ENCODE measurements around the gene SLC9A8. TPM values are rescaled to one million over a fixed set of nuclear protein-coding genes. Genes with fewer than 3 reads are reported as not detected.
"Not testable (repeated sequence)": the region's sequence is repeated elsewhere in the genome, so short reads cannot be mapped to it uniquely, and the experiment has no call there.

SLC9A8 gene
- total RNA-seq, 1 donor from 2014 or later = 65.7 TPM

GRCh38 chr20:49766979-49767521 is 45.6 kb upstream of the SLC9A8 start:
- H3K4me3 Mint-ChIP-seq = no peak overlapping the region
- no peaks in the 10 kb centered on the region for H3K36me3 Mint-ChIP-seq (ENCODE audit: low read depth)
- H3K9me3 Mint-ChIP-seq = no peaks in the 10 kb centered on the region
- TF ChIP-seq, protein P1, sequence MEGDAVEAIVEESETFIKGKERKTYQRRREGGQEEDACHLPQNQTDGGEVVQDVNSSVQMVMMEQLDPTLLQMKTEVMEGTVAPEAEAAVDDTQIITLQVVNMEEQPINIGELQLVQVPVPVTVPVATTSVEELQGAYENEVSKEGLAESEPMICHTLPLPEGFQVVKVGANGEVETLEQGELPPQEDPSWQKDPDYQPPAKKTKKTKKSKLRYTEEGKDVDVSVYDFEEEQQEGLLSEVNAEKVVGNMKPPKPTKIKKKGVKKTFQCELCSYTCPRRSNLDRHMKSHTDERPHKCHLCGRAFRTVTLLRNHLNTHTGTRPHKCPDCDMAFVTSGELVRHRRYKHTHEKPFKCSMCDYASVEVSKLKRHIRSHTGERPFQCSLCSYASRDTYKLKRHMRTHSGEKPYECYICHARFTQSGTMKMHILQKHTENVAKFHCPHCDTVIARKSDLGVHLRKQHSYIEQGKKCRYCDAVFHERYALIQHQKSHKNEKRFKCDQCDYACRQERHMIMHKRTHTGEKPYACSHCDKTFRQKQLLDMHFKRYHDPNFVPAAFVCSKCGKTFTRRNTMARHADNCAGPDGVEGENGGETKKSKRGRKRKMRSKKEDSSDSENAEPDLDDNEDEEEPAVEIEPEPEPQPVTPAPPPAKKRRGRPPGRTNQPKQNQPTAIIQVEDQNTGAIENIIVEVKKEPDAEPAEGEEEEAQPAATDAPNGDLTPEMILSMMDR (IDR thresholded peaks at IDR 0.05) = no peak
- no peak for DNase-seq
- H3K4me1 Mint-ChIP-seq = peaks cover 7% of the 10 kb centered on the region
- no peak overlapping the region for H3K27ac Mint-ChIP-seq
- no peaks in the 10 kb centered on the region for H3K27me3 Mint-ChIP-seq
- ChIA-PET POLR2A (interaction anchor here (0.8 kb wide), 1 partner anchor 1695 kb away, joined by 4 read pairs; no protein-coding TSS in a partner anchor), CTCF (no interaction called here)
- no peak for ATAC-seq (ENCODE audit: low read depth)
- intact Hi-C loops (cut with micrococcal nuclease) = no loop called here

DNA sequence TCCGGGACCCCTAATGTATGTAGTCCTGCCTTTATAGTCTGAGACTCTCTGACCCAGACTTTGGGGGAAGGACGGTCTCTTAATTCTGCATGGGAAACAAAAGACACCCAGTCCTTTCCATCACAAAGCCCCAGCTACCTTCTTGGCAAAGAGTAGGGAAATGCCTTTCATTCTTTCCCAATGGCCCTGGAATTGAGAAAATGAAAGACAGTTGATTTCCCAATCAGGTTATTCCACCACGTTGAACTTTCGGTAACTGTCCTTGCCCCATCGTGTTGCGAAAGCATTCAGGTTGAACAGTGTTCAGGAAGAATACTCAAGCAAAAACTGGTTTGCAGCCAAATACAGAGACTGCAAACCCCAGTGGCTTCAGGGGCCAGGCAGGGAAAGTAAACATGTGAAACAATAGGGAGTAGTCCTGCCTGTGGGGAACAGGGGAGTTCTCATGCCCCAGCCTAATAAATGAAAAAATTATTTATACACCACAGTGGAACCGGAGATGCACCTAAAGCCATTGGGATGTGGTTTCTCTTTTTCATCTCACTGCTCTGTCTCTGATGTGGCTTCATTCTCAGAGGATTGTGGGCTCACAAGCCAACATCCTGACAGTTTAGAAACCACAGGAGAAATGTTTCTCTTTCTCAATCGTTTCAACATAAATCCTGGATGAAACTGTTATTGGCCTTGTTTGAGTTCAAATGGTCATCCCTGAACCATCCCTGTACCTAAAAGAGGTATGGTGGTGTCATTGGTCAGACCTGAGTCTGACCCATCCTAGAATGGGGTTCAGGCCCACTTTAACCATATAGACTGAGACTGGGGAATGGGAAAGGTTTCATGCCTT is 44.2 kb upstream of the SLC9A8 start:
- intact Hi-C loops (cut with micrococcal nuclease) = no loop called here
- ATAC-seq (ENCODE audit: low read depth) (no peak), DNase-seq (no peak)
- H3K9me3 Mint-ChIP-seq = no peaks in the 10 kb centered on the region
- H3K27me3 Mint-ChIP-seq = no peaks in the 10 kb centered on the region
- TF ChIP-seq, protein P1 (IDR thresholded peaks at IDR 0.05) = no peak
- H3K27ac Mint-ChIP-seq = no peak overlapping the region
- H3K4me1 Mint-ChIP-seq = peaks cover 9% of the 10 kb centered on the region
- ChIA-PET POLR2A (interaction anchor here (0.7 kb wide), 1 partner anchor 75 kb away, joined by 8 read pairs; no protein-coding TSS in a partner anchor), CTCF (no interaction called here)
- no peaks in the 10 kb centered on the region for H3K36me3 Mint-ChIP-seq (ENCODE audit: low read depth)
- no peak overlapping the region for H3K4me3 Mint-ChIP-seq

GRCh38 chr20:49769048-49769581 is 43.5 kb upstream of the SLC9A8 start:
- CTCF ChIA-PET = no interaction called here
- TF ChIP-seq, protein P1 (IDR thresholded peaks at IDR 0.05) = no peak
- Mint-ChIP-seq H3K27ac (no peak overlapping the region), H3K9me3 (no peaks in the 10 kb centered on the region), H3K36me3 (ENCODE audit: low read depth) (no peaks in the 10 kb centered on the region), H3K4me3 (no peak overlapping the region), H3K27me3 (no peaks in the 10 kb centered on the region), H3K4me1 (peaks cover 9% of the 10 kb centered on the region)
- POLR2A ChIA-PET = no interaction called here
- intact Hi-C loops (cut with micrococcal nuclease) = no loop called here
- ATAC-seq (ENCODE audit: low read depth) (no peak), DNase-seq (no peak)

GRCh38 chr20:49770634-49771033 is 42.0 kb upstream of the SLC9A8 start:
- H3K27ac Mint-ChIP-seq = no peak overlapping the region
- TF ChIP-seq, protein P1 (IDR thresholded peaks at IDR 0.05) = no peak
- H3K27me3 Mint-ChIP-seq = no peaks in the 10 kb centered on the region
- no peak overlapping the region for H3K4me3 Mint-ChIP-seq
- intact Hi-C loops (cut with micrococcal nuclease) = no loop called here
- CTCF ChIA-PET = no interaction called here
- H3K4me1 Mint-ChIP-seq = peaks cover 9% of the 10 kb centered on the region
- no peaks in the 10 kb centered on the region for H3K36me3 Mint-ChIP-seq (ENCODE audit: low read depth)
- no peak for DNase-seq
- POLR2A ChIA-PET = interaction anchor here (0.6 kb wide), 1 partner anchor 29 kb away, joined by 3 read pairs; no protein-coding TSS in a partner anchor
- ATAC-seq (ENCODE audit: low read depth) = no peak
- no peaks in the 10 kb centered on the region for H3K9me3 Mint-ChIP-seq

DNA sequence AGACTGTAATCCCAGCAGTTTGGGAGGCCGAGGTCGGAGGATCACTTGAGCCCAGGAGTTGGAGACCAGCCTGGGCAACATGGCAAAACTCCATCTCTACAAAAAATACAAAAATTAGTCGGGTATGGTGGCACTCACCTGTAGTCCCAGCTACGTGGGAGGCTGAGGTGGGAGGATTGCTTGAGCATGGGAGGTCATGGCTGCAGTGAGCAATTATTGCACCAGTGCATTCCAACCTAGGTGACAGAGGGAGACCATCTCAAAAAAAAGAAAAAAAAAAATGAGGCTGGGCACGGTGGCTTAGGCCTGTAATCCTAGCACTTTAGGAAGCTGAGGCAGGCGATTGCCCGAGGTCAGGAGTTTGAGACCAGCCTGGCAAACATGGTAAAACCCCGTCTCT is 38.4 kb upstream of the SLC9A8 start:
- DNase-seq; H3K27ac Mint-ChIP-seq; ATAC-seq (ENCODE audit: low read depth); H3K27me3 Mint-ChIP-seq; intact Hi-C loops (cut with micrococcal nuclease); H3K36me3 Mint-ChIP-seq (ENCODE audit: low read depth); H3K4me3 Mint-ChIP-seq; H3K9me3 Mint-ChIP-seq: not testable (repeated sequence)
- peaks cover 12% of the 10 kb centered on the region for H3K4me1 Mint-ChIP-seq
- POLR2A ChIA-PET = interaction anchor here (0.7 kb wide), 1 partner anchor 72 kb away, joined by 3 read pairs; no protein-coding TSS in a partner anchor
- CTCF ChIA-PET = interaction anchor here (1.1 kb wide), 1 partner anchor 25 kb away, joined by 4 read pairs; no protein-coding TSS in a partner anchor

Measured in activated B cell treated with CpG ODN at 0.5 μM for 24 hours (primary cell).